GM19035 (cell line): ENCODE data around the gene FNDC3B.

Source experiments
- ATAC-seq: cut with Tn5 transposase; IDR thresholded peaks from one replicate; pipeline ENCODE4 v1.9.1; 2021; ENCODE audit not compliant: unreplicated experiment

FNDC3B gene

DNA sequence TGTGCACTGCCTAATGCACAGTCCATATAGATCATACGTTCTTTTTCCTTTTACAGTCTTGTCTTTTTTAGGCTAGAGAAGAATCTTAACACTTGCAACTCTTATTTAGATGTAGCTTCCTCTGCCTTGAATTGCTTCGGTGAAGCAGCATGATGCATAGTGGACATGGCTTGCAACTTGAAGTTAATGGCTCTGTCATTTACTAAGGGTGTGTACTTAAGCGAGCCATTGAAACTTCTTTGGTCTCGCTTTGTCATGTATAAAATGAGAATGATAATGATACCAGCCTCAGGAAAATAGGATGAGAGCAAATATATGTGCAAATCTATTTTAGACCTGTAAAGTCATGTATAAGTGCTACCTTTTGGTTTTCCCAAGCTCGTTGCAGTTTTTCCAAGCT, 261.5 kb downstream of the FNDC3B start:
- no peak for ATAC-seq

DNA sequence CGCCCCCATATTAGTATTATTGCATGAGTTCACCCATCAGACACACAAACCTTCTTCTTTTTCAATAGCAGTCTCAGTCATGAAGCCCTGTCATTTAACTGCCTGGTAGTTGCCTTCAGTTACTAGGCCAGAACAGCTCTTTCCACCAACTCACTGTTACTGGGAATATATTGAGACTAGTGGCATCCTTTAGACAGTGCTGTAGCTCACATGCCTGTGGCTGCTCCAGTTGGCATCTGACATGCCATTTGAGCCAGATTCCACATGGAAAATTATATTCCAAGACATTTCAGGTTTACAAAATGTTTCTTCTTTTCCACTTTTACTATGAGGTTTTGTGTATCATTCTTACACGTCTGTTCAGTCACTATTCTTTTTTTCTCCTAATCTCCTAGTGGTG, 262.8 kb downstream of the FNDC3B start:
- no peak for ATAC-seq

DNA sequence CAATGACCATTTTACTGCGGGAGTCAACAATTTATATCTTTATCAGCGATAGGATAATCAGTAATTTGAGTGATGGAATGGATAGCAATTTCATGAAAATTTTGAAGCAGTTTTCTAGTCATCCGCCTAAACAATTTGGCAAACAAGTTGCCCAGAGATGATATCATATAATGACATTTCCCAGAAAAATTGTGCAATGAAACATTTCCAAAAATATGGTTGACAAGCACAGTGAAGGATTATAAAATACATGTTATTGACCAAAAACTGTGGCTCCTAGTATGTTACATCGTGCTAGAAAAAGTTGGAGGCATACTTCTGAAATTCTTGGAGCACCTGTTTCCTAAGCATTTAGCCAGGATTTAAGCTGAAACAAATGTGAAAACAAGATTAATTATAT, 263.8 kb downstream of the FNDC3B start:
- no peak for ATAC-seq

DNA sequence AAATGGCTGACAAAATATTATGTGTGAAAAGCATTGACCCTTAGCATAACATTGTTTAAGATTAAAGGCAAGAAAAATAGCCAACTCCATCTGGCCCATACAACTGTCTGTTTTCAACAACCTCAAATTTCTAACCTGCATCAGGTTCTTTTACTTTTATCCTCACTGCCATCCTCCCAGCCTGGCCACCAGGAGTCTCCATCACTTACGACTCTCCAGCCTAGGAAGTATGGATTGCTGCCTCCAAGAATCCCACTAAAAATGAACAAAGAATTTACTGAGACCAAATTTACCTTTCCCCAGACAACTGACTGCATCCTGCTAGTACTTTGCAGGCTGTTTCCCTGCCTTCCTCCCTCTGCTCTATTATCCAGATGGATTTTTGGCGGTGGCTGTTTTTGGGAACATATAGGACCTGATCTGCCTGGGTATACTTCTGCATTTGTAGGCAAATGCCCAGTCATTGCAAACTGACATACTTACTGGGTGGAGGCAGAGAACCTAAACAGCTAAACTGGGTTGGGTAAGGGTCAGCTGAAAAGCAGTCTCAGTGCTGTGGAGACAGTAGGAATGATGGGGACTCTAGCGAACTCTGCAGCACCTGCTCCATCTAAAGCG, 264.7 kb downstream of the FNDC3B start:
- ATAC-seq, result no peak

DNA sequence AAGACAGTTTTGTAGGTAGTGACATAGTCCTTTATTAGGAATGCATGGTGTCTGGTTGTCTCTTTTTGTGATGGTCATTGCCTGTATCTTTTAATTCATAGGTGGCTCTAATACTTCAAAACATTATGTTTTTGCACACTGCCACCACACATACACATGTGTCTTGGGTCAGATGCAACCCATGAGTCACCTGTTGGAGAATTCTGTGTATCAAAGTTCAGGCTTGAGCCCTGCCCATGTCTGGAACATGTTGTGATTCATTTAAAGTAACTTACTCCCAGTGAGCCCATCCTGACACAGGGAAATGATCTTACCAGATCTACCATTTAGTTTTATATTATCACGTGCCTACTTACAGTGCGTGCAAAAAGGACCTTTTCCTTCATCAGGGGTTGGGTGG, 266.2 kb downstream of the FNDC3B start:
- ATAC-seq, result no peak

DNA sequence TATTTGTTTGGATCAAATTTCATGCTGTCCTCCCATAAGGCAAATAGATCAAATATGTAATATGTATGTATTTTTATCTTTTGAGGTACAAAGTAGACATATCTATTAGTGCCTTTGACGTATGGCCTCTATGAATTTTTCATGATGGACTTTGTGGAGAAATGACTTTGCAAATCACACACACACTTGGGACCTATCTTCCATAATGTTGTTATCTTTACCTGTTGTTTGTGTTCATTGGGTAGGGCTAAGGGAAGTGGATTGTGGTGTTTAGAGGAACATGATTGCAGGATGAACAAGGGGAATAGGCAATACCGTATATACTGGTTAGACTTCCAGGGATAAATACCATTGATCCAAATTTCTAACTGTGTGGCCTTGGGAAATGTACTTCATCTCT, 266.6 kb downstream of the FNDC3B start:
- no peak for ATAC-seq

DNA sequence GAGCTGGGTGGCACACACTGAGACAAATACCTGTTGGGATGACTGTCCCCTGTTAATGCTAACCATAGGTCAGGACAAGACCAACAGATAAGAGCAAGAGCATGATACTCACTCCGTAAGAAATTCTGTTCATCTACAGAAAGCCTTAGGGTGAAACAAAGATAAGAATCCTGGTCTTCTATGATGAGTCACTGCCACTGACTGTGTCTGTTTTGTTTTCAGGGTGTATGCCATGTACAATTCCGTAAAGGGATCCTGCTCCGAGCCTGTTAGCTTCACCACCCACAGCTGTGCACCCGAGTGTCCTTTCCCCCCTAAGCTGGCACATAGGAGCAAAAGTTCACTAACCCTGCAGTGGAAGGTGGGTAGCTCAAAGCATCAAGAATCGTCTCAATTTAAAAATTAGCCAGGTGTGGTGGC, 267.8 kb downstream of the FNDC3B start:
- no peak for ATAC-seq

DNA sequence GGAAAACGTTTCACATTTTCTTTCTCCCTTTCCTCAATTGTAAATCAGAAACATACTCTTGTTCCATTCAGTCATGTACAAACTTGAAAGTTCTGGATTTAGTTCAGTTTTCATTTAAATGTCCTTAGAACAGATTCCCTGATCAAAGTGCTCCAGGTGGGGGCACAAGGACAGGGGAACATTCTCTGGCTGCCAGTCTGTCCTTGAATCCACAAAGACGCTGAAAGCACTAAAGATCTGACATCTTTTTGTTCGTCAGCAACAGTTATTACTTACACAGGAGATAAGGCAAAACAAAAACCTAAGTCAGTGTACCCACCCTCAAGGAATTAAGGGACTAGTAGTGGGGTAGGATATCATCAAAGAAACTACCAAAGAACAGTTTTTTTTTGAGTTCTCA, 269.7 kb downstream of the FNDC3B start:
- no peak for ATAC-seq

DNA sequence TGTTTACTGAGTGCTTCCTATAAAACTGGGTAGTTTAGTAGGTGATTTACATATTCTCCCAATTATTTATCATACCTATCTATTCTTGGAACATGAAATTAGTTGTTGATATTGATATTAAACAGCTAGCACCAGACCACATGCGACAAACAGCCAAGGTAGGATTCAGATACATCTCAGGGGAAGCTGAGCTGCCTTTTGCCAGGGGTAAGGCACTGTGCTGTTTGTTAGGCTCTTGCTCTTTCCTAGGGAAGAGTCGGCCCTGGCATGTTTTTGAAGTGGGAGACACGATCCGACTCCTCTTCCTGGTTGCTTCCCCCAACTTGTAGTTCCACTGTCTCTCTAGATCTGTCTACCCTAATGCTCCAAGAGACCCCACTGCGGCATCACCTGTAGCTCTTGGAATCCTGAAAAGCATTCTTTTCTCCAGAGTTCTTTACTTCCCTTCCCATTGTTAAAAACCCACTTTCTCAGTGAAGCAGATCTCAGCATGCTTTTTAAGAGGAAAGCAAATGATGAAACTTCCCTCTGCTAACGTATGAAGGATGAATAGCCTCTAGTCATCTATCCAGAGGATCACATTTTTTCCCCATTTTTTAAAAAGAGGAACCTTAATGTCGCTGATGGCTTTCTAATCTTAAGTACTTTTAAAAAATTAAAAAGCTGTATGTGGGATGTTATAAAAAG, 270.5 kb downstream of the FNDC3B start:
- no peak for ATAC-seq

DNA sequence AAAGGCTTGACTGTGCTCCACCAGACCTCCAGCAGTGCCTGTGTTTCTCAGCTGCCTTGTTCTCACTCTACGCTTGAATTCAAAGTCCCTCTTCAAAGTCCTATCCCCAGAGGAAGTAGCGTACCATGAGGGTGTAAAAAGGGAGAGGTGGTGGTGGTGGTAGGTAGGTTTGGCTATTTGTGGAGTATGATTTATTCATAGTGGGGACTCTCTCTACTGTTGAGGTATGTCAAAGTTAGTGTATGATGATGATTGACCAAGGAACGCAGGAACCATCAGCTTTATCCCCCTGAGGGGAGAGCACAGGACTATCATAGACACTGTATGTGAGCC, 271.0 kb downstream of the FNDC3B start:
- no peak for ATAC-seq

DNA sequence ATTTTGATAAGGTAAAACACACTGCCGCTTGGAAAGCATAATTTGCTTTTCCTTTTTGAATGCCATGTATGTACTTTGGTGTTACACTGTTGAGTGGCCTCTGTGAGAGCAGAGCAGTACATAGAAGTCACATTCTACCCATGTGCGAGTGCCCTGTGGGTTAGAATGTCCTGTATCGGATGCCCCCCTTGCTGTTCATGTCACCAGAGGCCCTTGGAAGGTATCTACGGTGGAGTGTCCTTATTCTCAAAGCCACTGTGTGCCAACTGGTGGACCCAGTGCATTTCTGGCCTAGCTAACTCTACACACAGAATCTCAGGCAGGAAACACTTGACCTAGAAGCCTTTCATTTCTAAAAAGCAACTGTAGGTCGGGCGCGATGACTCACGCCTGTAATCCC, 271.8 kb downstream of the FNDC3B start:
- ATAC-seq, result no peak

DNA sequence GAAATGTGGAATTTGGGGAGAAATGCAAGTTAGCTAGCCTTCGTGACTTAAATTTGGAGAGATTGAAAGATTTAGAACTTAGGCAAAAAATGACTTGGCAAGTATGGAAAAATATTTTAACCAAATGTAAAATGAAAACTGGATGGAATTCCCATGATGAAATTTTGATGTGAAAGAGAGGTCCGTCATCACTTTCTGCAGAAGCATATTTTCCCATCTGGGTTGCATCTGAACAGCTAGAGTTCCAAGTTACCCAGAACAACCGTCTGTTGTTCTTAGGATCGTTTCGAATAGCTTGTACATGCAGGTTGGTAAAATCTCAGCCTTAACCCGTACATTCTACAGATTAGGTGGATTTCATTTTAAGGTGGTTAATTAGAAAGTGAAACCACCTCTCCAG, 272.6 kb downstream of the FNDC3B start:
- no peak for ATAC-seq

DNA sequence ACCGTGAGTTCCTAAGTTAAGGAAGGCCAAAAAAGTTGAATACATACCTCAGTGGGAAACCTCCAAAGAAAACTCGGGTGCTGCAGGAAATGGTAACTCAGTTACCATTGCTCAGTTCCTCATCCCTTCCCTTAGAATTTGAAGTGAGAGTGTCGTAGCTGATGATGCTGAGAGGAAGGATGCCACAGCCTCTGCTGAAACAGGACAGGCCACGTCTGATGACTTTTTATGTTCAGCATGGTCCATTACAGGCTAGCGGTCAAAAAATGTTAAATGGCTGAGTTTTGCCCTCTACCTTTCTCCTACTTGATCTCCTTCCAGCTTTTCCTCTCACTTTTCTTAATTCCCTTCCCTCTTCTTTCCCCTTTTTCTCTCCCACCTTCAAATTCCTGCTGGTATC, 273.3 kb downstream of the FNDC3B start:
- ATAC-seq, result no peak

DNA sequence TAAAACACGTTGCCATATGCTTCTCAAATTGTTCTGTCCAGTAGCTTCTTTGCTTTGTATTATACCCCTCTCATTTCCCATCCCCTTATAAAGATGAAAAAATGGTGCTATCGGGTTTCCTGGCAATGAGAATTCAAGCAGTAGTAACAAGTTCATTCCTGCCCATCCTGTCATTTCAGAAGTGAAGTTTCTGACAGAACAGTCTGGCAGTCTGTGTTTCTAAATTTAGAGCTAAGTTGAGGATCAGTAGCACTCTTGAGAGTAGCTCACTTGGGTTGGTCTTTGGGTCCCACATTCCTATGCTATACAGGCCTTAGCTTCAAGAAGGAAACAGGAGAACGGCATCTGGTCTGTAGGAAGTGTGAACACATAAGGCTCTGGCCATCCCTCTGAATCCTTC, 274.3 kb downstream of the FNDC3B start:
- ATAC-seq, result no peak

DNA sequence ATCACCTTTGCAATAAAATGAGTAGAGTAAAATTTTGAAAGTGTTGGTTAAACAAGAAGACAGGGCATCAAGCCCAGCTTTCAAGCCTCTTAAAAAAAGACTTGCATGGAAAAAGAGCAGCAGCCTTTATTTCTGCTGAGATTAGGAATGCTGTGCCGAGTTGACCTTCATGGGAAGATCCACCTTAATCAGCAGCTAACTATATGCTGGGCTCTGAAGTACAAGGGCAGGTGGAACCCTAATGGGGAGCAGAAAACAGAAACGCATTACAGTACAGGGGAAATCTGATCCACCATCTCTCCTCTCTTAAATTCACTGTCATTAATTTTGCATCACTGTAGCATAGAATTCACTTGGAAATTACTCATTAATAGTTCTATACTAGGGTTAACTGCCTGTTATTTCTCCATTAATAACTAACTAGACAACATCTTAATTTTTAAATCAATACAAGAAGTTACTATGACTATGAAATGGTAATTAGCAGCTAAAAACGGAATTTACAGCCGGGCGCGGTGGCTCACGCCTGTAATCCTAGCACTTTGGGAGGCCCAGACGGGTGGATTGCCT, 275.3 kb downstream of the FNDC3B start:
- ATAC-seq, result no peak

DNA sequence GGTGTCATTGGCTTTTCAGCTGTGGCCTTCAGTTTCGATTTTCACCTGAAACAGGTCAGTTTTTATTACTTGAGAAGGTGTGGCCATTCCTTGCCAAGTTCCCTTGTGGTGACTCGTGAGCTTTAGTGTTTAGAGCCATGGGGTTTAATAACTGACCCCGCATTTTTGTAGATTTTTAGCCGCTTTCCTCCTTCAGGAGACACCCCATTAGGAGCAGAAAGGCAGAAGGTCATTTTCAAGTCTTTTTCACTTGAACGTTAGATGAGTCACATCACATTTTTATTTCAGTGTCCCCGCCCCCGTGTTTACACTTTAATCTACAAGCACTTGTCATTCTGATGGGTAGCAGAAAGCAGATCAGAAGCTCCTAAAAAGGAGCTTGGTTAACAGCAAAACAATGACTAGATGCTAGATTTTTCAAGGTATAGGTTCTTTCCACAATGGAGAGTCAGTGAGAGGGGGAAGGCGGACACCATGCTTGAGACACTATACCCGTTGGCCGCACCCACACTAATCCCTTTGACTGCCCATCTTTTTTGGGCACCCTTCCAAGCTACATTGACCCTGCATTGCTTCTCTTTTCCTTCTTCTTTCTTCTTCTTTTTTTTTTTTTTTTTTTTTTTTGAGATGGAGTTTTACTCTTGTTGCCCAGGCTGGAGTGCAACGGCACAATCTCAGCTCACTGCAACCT, 276.2 kb downstream of the FNDC3B start:
- no peak for ATAC-seq

DNA sequence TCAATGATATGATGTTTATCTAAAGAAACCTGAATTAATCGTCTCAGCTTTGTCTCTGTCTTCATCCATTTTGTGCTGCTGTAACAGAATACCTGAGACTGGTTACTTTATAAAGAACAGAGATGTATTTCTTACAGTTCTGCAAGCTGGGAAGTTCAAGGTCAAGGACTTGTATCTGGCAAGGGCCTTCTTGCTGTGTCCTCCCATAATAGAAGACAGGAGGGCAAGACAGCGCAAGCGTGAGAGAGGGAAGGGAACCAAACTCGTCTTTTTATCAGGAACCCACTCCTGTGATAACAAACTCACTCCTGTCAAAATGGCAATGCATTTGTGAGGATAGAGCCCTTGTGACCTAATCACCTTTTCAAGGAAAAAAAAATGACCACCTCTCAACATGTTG, 277.4 kb downstream of the FNDC3B start:
- no peak for ATAC-seq

DNA sequence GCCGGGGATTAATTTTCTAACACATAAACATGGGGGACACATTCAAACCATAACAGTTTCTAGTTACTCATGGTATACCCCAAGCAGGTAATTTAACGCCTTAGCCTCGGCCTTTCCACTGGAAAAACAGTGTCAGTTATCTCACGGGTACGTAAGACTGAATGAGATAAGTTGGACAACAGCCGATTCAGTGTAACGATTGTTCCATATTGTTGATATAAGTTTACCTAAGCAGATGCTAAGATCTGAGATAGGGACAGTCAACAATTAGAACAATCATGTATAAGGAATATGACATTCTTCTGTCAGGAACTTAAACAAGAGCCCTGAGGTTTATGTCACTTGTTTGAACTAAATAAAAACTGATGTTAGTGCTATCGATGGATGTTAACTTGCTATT, 278.1 kb downstream of the FNDC3B start:
- no peak for ATAC-seq

DNA sequence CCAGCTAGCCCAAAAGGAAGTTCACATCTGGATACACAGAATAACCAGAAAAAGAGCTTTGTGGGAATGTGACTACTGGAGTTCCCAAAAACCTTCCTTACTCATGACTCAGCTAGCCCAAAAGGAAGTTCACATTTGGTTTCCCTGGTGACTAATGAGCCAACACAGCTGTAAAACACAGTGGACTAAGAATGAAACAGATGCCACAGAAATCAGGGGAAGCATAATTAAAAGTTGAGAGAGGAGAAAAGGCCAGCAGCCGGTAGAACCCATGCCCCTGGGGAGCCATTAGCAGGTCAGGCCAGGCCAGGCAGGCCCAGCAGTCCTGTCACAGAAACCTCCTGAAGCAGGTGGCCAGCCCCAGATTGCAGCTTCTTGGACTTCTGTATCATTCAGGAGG, 278.6 kb downstream of the FNDC3B start:
- ATAC-seq, result no peak

DNA sequence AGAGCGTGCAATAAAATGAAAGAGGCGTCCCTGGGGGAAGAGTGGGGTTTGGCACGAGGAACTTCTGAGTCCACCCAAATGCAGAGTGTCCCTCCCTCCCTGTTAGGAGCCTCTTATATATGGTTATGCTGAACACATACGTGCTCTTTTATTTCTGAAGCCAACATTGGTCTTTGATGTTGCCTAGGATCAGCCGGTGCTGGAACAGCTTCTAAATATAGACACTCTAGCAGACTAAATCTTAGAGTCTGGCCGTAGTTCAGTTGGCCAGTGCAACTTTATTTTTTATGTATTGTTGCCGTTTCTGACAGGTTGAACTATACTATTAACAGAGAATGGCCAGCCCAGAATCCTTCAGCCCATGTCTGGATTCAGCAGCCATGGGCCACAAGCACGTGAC, 280.2 kb downstream of the FNDC3B start:
- ATAC-seq, result no peak

DNA sequence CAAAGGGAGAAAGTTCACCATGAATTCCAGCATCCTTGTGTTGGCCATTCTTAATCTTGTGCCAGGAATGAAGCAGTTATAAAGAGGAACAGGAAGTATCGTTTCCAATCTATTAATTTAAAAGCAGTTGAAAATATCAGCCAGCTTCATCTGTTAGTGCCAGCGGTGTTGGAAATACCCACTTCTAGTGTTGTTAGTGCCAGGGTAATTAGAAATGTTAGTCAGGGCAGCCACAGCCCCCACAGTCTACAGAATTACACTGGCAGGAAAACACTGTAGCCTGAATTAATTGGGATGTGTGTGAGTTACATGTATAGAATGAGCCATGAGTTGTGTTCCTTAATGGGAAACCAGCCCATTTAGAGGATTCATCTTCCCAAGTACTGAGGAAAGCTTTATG, 281.1 kb downstream of the FNDC3B start:
- no peak for ATAC-seq

DNA sequence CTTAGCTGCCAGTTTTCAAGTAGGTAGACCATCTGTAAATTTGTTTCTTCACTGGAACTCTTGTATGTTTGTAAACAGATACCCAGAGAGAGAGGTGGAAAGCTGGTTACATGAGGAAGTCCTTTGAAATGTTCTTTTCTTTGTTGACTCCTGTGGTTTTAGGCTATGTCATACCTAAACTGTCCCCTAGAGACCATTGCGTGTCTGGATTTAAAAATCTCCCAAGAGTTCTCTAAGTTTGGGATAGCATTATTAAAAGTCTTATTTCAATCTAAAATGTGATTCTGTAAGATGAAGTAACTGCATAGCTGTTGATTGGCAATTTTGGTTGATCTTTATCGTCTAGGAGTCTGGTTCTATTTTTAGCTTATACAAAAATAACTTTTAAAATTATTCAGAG, 281.7 kb downstream of the FNDC3B start:
- ATAC-seq, result no peak
